GM10266 (cell line): ENCODE measurements around the gene NIM1K.

ENCODE experiments used
- DNase-seq: peaks from one replicate; pipeline ENCODE4 v3.0.0; 2012; ENCODE audit errors: extremely low spot score
- TF ChIP-seq, protein P1 (sequence below): IDR thresholded peaks from 2 replicates; pipeline ENCODE4 v1.5.1; 2012; ENCODE audit warnings: mild to moderate bottlenecking, low read depth; ENCODE audit not compliant: control insufficient read depth, insufficient read depth; ENCODE audit errors: missing control alignments

Gene NIM1K

GRCh38 chr5:43268188-43268820, 76.3 kb downstream of the NIM1K start:
- DNase-seq = no peak

DNA sequence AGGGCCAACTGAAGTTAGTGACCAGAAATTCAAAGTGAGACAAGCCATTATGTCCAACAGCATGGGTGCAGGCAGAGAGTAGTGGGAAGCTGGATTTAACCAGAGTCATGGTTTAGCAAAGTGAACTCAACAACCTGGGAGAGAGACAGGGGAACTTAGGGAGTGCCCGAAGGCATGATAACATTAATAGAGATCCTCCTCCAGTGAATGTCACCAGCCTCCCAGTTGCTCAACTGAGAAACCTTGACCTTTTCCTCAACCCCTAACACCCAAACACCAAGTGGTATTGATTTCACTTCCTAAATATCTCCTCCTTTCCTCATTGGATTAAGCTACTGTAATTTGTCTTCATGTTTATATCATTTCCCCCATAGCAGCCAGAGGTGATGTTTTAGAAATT, 78.6 kb downstream of the NIM1K start:
- TF ChIP-seq, protein P1, sequence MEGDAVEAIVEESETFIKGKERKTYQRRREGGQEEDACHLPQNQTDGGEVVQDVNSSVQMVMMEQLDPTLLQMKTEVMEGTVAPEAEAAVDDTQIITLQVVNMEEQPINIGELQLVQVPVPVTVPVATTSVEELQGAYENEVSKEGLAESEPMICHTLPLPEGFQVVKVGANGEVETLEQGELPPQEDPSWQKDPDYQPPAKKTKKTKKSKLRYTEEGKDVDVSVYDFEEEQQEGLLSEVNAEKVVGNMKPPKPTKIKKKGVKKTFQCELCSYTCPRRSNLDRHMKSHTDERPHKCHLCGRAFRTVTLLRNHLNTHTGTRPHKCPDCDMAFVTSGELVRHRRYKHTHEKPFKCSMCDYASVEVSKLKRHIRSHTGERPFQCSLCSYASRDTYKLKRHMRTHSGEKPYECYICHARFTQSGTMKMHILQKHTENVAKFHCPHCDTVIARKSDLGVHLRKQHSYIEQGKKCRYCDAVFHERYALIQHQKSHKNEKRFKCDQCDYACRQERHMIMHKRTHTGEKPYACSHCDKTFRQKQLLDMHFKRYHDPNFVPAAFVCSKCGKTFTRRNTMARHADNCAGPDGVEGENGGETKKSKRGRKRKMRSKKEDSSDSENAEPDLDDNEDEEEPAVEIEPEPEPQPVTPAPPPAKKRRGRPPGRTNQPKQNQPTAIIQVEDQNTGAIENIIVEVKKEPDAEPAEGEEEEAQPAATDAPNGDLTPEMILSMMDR = no peak
- DNase-seq = no peak

More at GRCh38 chr5:43268188-43268820, 76.3 kb downstream of the NIM1K start:
- TF ChIP-seq, protein P1 = no peak

- DNase-seq = no peak
- TF ChIP-seq, protein P1 = no peak
Observed at GRCh38 chr5:43273552-43273951, 81.5 kb downstream of the NIM1K start.

- TF ChIP-seq, protein P1 = no peak
- DNase-seq = no peak
Observed at GRCh38 chr5:43274435-43275114, 82.5 kb downstream of the NIM1K start.

GRCh38 chr5:43275391-43275790, 83.4 kb downstream of the NIM1K start:
- no peak for DNase-seq
- TF ChIP-seq, protein P1 = no peak

DNA sequence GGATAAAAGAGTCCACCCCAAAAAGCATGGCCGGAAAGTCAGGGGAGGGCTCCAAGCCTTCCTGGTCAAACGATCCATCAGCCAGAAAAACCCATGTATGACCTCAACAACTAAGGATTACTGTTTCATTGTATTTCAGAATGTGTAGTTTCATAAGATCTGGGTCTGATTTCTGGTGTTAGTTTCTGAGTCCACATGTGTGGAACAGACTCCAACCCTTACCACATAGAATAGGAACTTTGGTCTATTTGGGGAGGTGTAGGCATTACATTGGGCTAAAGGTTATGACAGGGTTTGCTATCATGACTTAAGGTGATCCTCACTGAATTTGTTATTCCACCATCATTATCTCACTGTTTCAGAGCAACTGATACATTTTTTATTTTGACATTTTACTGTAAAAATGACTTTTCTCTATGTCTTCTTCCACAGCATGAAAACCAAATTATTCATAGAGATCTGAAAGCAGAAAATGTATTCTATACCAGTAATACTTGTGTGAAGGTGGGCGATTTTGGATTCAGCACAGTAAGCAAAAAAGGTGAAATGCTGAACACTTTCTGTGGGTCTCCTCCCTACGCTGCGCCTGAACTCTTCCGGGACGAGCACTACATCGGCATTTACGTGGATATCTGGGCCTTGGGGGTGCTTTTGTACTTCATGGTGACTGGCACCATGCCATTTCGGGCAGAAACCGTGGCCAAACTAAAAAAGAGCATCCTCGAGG, 87.7 kb downstream of the NIM1K start:
- TF ChIP-seq, protein P1 = no peak
- DNase-seq = no peak
